ENCODE measurements around the gene ITPK1. TPM values are rescaled to one million over a fixed set of nuclear protein-coding genes. Genes with fewer than 3 reads are reported as not detected.
A peak's percentile ranks its signal among the peaks of the same experiment; 100 is the strongest.

The ITPK1 gene
- total RNA-seq, 1 donor from 2014 or later: 43.0 TPM

DNA sequence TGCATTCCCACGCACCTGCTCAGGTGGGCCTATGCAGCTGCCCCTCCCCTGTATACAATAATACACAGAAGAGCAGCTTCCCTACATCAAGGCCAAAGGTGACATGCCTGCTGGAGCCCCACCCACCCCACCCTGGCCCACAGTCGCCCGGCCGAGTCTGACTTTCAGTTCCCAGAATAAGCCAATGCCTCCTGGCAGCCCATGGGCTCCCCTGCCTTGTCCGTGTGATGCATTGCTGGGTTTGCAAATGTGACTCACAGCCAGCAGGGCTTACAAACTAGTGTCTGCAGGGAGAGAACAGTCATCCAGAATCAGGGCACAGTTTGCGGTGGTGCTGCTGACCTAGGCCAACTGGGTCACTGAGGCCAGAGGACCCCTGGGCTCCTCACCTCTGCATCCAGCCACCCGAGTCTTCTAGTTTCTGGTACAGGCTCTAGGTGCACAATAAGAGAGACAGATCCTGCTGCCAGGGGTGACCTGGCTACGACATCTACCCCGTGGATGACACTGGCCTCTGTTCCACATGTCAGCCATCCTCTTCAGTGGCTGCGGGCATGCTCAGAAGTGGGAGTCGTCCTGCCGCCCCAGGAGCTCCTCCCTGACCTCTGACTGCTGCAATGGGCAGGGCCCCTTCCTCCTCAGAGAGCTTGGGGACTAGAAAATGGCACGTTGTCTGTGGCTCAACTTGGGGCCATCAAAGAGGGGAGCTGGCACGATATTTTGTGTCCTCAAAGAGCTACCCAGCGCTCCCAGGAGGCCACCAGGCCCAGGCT, 108.3 kb downstream of the ITPK1 start:
- TF ChIP-seq, protein P1, sequence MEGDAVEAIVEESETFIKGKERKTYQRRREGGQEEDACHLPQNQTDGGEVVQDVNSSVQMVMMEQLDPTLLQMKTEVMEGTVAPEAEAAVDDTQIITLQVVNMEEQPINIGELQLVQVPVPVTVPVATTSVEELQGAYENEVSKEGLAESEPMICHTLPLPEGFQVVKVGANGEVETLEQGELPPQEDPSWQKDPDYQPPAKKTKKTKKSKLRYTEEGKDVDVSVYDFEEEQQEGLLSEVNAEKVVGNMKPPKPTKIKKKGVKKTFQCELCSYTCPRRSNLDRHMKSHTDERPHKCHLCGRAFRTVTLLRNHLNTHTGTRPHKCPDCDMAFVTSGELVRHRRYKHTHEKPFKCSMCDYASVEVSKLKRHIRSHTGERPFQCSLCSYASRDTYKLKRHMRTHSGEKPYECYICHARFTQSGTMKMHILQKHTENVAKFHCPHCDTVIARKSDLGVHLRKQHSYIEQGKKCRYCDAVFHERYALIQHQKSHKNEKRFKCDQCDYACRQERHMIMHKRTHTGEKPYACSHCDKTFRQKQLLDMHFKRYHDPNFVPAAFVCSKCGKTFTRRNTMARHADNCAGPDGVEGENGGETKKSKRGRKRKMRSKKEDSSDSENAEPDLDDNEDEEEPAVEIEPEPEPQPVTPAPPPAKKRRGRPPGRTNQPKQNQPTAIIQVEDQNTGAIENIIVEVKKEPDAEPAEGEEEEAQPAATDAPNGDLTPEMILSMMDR (IDR thresholded peaks at IDR 0.05): no peak
- H3K9me3 Mint-ChIP-seq: no peaks in the 10 kb centered on the region
- peak overlapping the region; percentile 73 for H3K27ac Mint-ChIP-seq
- CTCF ChIA-PET: interaction anchor here (1.0 to 1.1 kb wide), 2 partner anchors 27 to 106 kb away, joined by 4 read pairs; no protein-coding TSS in a partner anchor
- H3K36me3 Mint-ChIP-seq (ENCODE audit: low read depth): peaks cover 11% of the 10 kb centered on the region
- H3K4me3 Mint-ChIP-seq: peak overlapping the region; percentile 59
- intact Hi-C loops (cut with micrococcal nuclease): no loop called here
- H3K4me1 Mint-ChIP-seq: peaks cover 34% of the 10 kb centered on the region
- POLR2A ChIA-PET: no interaction called here
- no peaks in the 10 kb centered on the region for H3K27me3 Mint-ChIP-seq
- DNase-seq (peak; percentile 23), ATAC-seq (ENCODE audit: low read depth) (peak; percentile 97)

DNA sequence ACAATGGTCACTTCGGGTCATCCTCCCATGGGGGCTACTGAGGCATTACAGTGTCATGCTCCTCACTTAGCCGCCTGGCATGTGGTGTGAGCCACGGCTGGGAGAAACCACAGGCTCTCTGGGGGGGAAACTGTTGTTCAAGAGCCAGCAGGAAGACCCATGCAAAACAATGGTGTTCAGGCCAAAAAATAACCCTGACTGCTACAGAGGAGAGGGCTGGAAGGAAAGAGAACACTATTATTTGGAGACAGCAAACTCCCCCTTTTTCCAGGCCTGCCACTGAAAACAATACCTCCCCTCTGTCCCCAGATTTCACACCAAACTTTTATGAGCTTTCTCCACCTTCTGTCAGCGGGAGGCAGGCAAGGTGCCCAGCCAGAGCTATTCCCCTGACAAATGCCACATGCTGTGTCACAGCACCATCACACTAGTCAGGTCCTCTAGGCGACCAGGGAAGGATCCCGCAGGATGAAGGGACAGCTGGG, 109.1 kb downstream of the ITPK1 start:
- H3K27me3 Mint-ChIP-seq: no peaks in the 10 kb centered on the region
- H3K4me1 Mint-ChIP-seq: peaks cover 34% of the 10 kb centered on the region
- H3K36me3 Mint-ChIP-seq (ENCODE audit: low read depth): peaks cover 7% of the 10 kb centered on the region
- ChIA-PET CTCF (interaction anchor here (1.0 to 1.1 kb wide), 2 partner anchors 28 to 107 kb away, joined by 4 read pairs; no protein-coding TSS in a partner anchor), POLR2A (no interaction called here)
- no peaks in the 10 kb centered on the region for H3K9me3 Mint-ChIP-seq
- H3K4me3 Mint-ChIP-seq: no peak overlapping the region
- TF ChIP-seq, protein P1 (IDR thresholded peaks at IDR 0.05): no peak
- ATAC-seq (ENCODE audit: low read depth) (no peak), DNase-seq (no peak)
- intact Hi-C loops (cut with micrococcal nuclease): no loop called here
- H3K27ac Mint-ChIP-seq: peak overlapping the region; percentile 61

DNA sequence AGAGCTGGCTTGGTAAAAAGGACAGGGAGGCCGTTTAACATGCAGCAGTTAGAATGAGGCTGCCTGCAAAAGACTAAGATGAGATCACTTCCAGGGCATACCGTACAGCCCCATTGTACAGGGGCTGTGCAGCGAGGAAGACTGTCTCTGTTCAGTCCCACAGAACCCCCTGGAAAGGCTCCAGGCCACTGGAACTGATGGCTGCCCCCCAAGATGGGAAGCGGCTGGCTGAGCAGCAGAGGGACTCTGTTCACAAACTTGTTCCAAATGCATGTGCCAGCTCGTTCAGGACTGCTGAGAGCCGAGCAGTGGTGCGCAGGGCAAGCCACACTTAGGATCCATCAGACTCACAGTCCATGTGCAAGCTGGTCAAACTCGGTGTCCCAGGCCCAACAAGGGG, 109.9 kb downstream of the ITPK1 start:
- Mint-ChIP-seq H3K9me3 (no peaks in the 10 kb centered on the region), H3K4me1 (peaks cover 34% of the 10 kb centered on the region), H3K27ac (no peak overlapping the region), H3K27me3 (no peaks in the 10 kb centered on the region), H3K4me3 (no peak overlapping the region), H3K36me3 (ENCODE audit: low read depth) (peaks cover 8% of the 10 kb centered on the region)
- intact Hi-C loops (cut with micrococcal nuclease): no loop called here
- no peak for DNase-seq
- ChIA-PET POLR2A (no interaction called here), CTCF (no interaction called here)
- TF ChIP-seq, protein P1 (IDR thresholded peaks at IDR 0.05): no peak
- no peak for ATAC-seq (ENCODE audit: low read depth)

DNA sequence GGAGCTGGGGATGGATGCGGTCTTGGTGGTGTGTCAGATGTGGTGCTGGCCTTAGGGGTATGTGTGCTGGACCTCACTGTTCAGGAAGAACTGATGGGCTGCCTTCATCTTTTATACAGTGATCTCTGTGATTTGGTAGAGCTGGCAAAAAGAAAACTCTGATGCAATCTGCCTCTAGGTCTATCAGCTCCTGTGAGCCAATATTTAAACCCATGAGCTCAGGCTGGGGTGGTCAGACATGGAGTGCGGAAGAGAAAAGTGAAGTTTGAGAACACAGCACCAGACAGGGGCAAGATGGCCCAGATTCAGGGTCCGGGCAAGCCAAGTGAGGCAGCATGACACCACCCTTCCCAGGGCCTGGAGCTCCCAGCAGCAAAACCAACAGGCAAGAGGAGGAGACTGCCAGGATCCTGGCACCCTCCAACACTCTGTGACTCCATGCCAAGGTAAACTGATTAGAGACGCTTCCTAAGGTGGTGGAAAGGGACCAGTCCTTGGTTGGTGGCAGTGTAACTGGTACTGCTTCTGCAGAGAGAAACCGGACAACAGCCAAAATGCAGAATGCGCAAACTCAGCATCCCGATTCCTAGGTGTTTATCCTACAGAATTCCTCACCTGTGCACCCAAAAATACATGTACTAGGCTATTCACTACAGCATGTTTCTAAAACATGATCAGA, 110.5 kb downstream of the ITPK1 start:
- Mint-ChIP-seq H3K9me3 (no peaks in the 10 kb centered on the region), H3K4me1 (peaks cover 34% of the 10 kb centered on the region), H3K36me3 (ENCODE audit: low read depth) (peaks cover 8% of the 10 kb centered on the region), H3K4me3 (no peak overlapping the region), H3K27me3 (no peaks in the 10 kb centered on the region), H3K27ac (no peak overlapping the region)
- DNase-seq: no peak
- TF ChIP-seq, protein P1 (IDR thresholded peaks at IDR 0.05): no peak
- ChIA-PET POLR2A (no interaction called here), CTCF (no interaction called here)
- no peak for ATAC-seq (ENCODE audit: low read depth)
- intact Hi-C loops (cut with micrococcal nuclease): no loop called here

DNA sequence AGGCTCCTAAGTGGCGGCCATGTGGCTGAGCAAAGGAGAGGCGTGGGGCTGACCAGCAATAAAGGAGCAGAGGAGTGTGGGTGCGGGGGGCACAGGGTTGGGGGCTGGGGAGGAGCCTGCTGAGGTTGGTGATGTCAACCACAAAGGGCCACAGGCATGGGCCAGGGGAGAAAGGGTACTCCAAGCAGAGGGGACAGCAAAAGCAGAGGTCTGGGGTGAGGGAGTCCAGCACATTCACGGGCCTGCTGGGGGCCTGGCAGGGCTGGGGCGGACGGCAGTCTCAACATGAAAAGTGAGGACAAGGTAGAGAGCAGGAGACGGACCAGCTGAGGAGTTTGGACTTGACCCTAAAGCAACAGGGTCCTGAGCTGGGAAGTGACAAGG, 111.0 kb downstream of the ITPK1 start:
- H3K27me3 Mint-ChIP-seq: no peaks in the 10 kb centered on the region
- H3K4me3 Mint-ChIP-seq: no peak overlapping the region

More for the DNA sequence above, 111.0 kb downstream of the ITPK1 start:
- peaks cover 13% of the 10 kb centered on the region for H3K36me3 Mint-ChIP-seq (ENCODE audit: low read depth)
- H3K9me3 Mint-ChIP-seq: no peaks in the 10 kb centered on the region
- H3K27ac Mint-ChIP-seq: no peak overlapping the region
- CTCF ChIA-PET: no interaction called here
- intact Hi-C loops (cut with micrococcal nuclease): no loop called here
- no peak for ATAC-seq (ENCODE audit: low read depth)
- TF ChIP-seq, protein P1 (IDR thresholded peaks at IDR 0.05): no peak
- peaks cover 34% of the 10 kb centered on the region for H3K4me1 Mint-ChIP-seq
- POLR2A ChIA-PET: no interaction called here
- DNase-seq: no peak

Measured in activated B cell treated with CpG ODN at 0.5 μM for 24 hours (primary cell).